Measurements from ENCODE around the gene SCN5A. TPM values are rescaled to one million over a fixed set of nuclear protein-coding genes. Genes with fewer than 3 reads are reported as not detected.

SCN5A gene
- total RNA-seq, 1 experiment from 2014 or later = not detected

GRCh38 chr3:38561746-38562466 lies 87.6 kb downstream of the SCN5A start:
- Mint-ChIP-seq H3K27ac (ENCODE audit: low read depth, unreplicated experiment) (no peak overlapping the region), H3K36me3 (ENCODE audit: insufficient read depth, unreplicated experiment) (peaks cover 4% of the 10 kb centered on the region), H3K27me3 (ENCODE audit: insufficient read depth, unreplicated experiment) (no peaks in the 10 kb centered on the region), H3K9me3 (ENCODE audit: unreplicated experiment) (no peaks in the 10 kb centered on the region), H3K4me3 (ENCODE audit: unreplicated experiment) (no peak overlapping the region), H3K4me1 (ENCODE audit: insufficient read depth, unreplicated experiment) (no peaks in the 10 kb centered on the region)
- ChIA-PET CTCF (interaction anchor here (0.5 to 0.9 kb wide), 5 partner anchors 9 to 474 kb away, joined by 3 to 5 read pairs (median 3); no protein-coding TSS in a partner anchor), POLR2A (interaction anchor here (0.6 kb wide), 1 partner anchor 19 kb away, joined by 3 read pairs; no protein-coding TSS in a partner anchor)
- no TSS peak for BruUV-seq (replicated peaks)
- TF ChIP-seq CTCF (IDR thresholded peaks at IDR 0.05; ENCODE audit: unreplicated experiment) = no peak
- DNase-seq (ENCODE audit: unreplicated experiment) = no peak
- intact Hi-C loops (cut with micrococcal nuclease) = no loop called here

- BruUV-seq (replicated peaks) = no TSS peak
- intact Hi-C loops (cut with micrococcal nuclease) = no loop called here
- Mint-ChIP-seq H3K27me3 (ENCODE audit: insufficient read depth, unreplicated experiment) (peaks cover 7% of the 10 kb centered on the region), H3K36me3 (ENCODE audit: insufficient read depth, unreplicated experiment) (no peaks in the 10 kb centered on the region), H3K27ac (ENCODE audit: low read depth, unreplicated experiment) (no peak overlapping the region), H3K4me1 (ENCODE audit: insufficient read depth, unreplicated experiment) (no peaks in the 10 kb centered on the region), H3K9me3 (ENCODE audit: unreplicated experiment) (no peaks in the 10 kb centered on the region), H3K4me3 (ENCODE audit: unreplicated experiment) (no peak overlapping the region)
- DNase-seq (ENCODE audit: unreplicated experiment) = no peak
- ChIA-PET POLR2A (no interaction called here), CTCF (interaction anchor here (0.5 to 0.9 kb wide), 4 partner anchors 13 to 475 kb away, joined by 3 to 5 read pairs (median 3); no protein-coding TSS in a partner anchor)
- TF ChIP-seq CTCF (IDR thresholded peaks at IDR 0.05; ENCODE audit: unreplicated experiment) = no peak
Measured at GRCh38 chr3:38560996-38561717, 88.3 kb downstream of the SCN5A start.

- Mint-ChIP-seq H3K9me3 (ENCODE audit: unreplicated experiment) (no peaks in the 10 kb centered on the region), H3K36me3 (ENCODE audit: insufficient read depth, unreplicated experiment) (no peaks in the 10 kb centered on the region), H3K27ac (ENCODE audit: low read depth, unreplicated experiment) (no peak overlapping the region), H3K4me3 (ENCODE audit: unreplicated experiment) (no peak overlapping the region), H3K4me1 (ENCODE audit: insufficient read depth, unreplicated experiment) (no peaks in the 10 kb centered on the region), H3K27me3 (ENCODE audit: insufficient read depth, unreplicated experiment) (peaks cover 13% of the 10 kb centered on the region)
- intact Hi-C loops (cut with micrococcal nuclease) = no loop called here
- POLR2A ChIA-PET = no interaction called here
- CTCF ChIA-PET = no interaction called here
- TF ChIP-seq CTCF (IDR thresholded peaks at IDR 0.05; ENCODE audit: unreplicated experiment) = no peak
- no TSS peak for BruUV-seq (replicated peaks)
- no peak for DNase-seq (ENCODE audit: unreplicated experiment)
Measured at GRCh38 chr3:38560284-38560683, 89.2 kb downstream of the SCN5A start.

- intact Hi-C loops (cut with micrococcal nuclease) = no loop called here
- BruUV-seq (replicated peaks) = no TSS peak
- no peak overlapping the region for H3K4me3 Mint-ChIP-seq (ENCODE audit: unreplicated experiment)
- DNase-seq (ENCODE audit: unreplicated experiment) = no peak
- H3K27ac Mint-ChIP-seq (ENCODE audit: low read depth, unreplicated experiment) = no peak overlapping the region
- POLR2A ChIA-PET = interaction anchor here (1.1 kb wide), 1 partner anchor 13 kb away, joined by 3 read pairs; no protein-coding TSS in a partner anchor
- H3K36me3 Mint-ChIP-seq (ENCODE audit: insufficient read depth, unreplicated experiment) = no peaks in the 10 kb centered on the region
- peaks cover 14% of the 10 kb centered on the region for H3K27me3 Mint-ChIP-seq (ENCODE audit: insufficient read depth, unreplicated experiment)
- CTCF ChIA-PET = interaction anchor here (0.6 to 1.7 kb wide), 4 partner anchors 14 to 703 kb away, joined by 3 read pairs; no protein-coding TSS in a partner anchor
- no peak for TF ChIP-seq CTCF (IDR thresholded peaks at IDR 0.05; ENCODE audit: unreplicated experiment)
- no peaks in the 10 kb centered on the region for H3K9me3 Mint-ChIP-seq (ENCODE audit: unreplicated experiment)
- no peaks in the 10 kb centered on the region for H3K4me1 Mint-ChIP-seq (ENCODE audit: insufficient read depth, unreplicated experiment)
Measured at GRCh38 chr3:38558864-38559263, 90.6 kb downstream of the SCN5A start.

All from MCF 10A (cell line).